HCT116 (cell line): ENCODE data around the gene PXMP4.

Source experiments
- CTCF ChIP-seq, 3 experiments: fragments of 200-600 bp in 1 of 3; sonication (generic) in 1 of 3; IDR thresholded peaks in 2 of 3; conservative IDR thresholded peaks in 1 of 3; 2 replicates each; pipeline ENCODE4 v1.5.1; 2012 to 2017; ENCODE audit warnings: low read depth in 2 of 3, low read length in 2 of 3, antibody characterized with exemption in 1 of 3, borderline replicate concordance in 1 of 3, control low read depth in 1 of 3, mild to moderate bottlenecking in 1 of 3, mixed read lengths in 1 of 3, mixed run types in 1 of 3, moderate library complexity in 1 of 3; ENCODE audit not compliant: insufficient read depth in 1 of 3
- EZH2phosphoT487 ChIP-seq: fragments of 200-600 bp; IDR thresholded peaks from 2 replicates; pipeline ENCODE4 v1.6.1; 2018; ENCODE audit warnings: antibody characterized with exemption, borderline replicate concordance
- MAX ChIP-seq: IDR thresholded peaks from 2 replicates; pipeline ENCODE4 v1.6.1; 2012
- ZNF274 ChIP-seq: fragments of 200-500 bp; sonication (Bioruptor generic); IDR thresholded peaks from 2 replicates; pipeline ENCODE4 v1.6.1; 2014; ENCODE audit warnings: mild to moderate bottlenecking, low read depth, low read length, inconsistent platforms

GRCh38 chr20:33710681-33711445, 9.2 kb downstream of the PXMP4 start:
- no peak for TF ChIP-seq MAX
- no peak for TF ChIP-seq CTCF (IDR thresholded peaks at IDR 0.05 in 2 of 3, conservative IDR thresholded peaks at IDR 0.05 in 1 of 3; ENCODE audit: borderline replicate concordance in 1 of 3, insufficient read depth in 1 of 3, low read depth in 2 of 3, low read length in 2 of 3)
- no peak for TF ChIP-seq EZH2phosphoT487
- TF ChIP-seq ZNF274: no peak
